ENCODE results near the gene OXCT1.

The OXCT1 gene

DNA sequence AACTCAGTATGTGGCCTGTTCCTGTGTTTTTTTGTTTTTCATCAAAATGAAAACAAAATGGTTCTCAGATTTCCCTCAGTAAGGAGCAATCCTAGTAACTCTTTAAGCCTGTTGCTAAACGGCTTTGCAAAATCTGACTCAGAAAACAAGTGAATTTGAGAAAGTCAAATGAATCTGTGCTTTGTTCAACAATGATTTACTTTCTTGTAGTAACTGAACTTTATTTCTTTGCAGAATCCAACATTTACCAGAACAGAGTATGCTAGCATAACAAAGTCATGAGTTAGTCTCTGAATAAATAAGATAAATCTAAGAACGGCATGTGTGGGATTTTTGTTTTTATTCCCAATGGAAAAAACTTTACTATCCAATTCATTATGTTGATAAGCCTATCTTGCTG, 93.8 kb downstream of the OXCT1 start:
- no peaks in the 10 kb centered on the region for H3K9me3 ChIP-seq (ENCODE audit: insufficient read depth, low read length)
- H3K27me3 ChIP-seq (ENCODE audit: insufficient read depth, insufficient read length), result no peaks in the 10 kb centered on the region
- no peak overlapping the region for H3K9ac ChIP-seq (ENCODE audit: insufficient read length, low read depth)
- TF ChIP-seq SUZ12 (IDR thresholded peaks at IDR 0.05; ENCODE audit: extremely low read depth, insufficient read depth, insufficient read length) (no peak), YY1 (IDR thresholded peaks at IDR 0.05; ENCODE audit: insufficient read depth, insufficient read length) (no peak), ZNF274 (IDR thresholded peaks at IDR 0.05; ENCODE audit: low read depth, low read length) (no peak)
- no peaks in the 10 kb centered on the region for H3K36me3 ChIP-seq (ENCODE audit: insufficient read depth, insufficient read length, low read length)
- no peaks in the 10 kb centered on the region for H3K4me1 ChIP-seq (ENCODE audit: insufficient read depth, insufficient read length)
- no peak for DNase-seq (ENCODE audit: low read depth, low spot score)
- H3K4me3 ChIP-seq (ENCODE audit: insufficient read length, low read depth), result no peak overlapping the region

- no peak for DNase-seq (ENCODE audit: low read depth, low spot score)
- Histone ChIP-seq H3K9ac (ENCODE audit: insufficient read length, low read depth) (no peak overlapping the region), H3K4me1 (ENCODE audit: insufficient read depth, insufficient read length) (no peaks in the 10 kb centered on the region), H3K36me3 (ENCODE audit: insufficient read depth, insufficient read length, low read length) (no peaks in the 10 kb centered on the region), H3K4me3 (ENCODE audit: insufficient read length, low read depth) (no peak overlapping the region), H3K27me3 (ENCODE audit: insufficient read depth, insufficient read length) (no peaks in the 10 kb centered on the region), H3K9me3 (ENCODE audit: insufficient read depth, low read length) (no peaks in the 10 kb centered on the region)
- TF ChIP-seq SUZ12 (IDR thresholded peaks at IDR 0.05; ENCODE audit: extremely low read depth, insufficient read depth, insufficient read length) (no peak), ZNF274 (IDR thresholded peaks at IDR 0.05; ENCODE audit: low read depth, low read length) (no peak), YY1 (IDR thresholded peaks at IDR 0.05; ENCODE audit: insufficient read depth, insufficient read length) (no peak)
Measured at GRCh38 chr5:41773799-41774198, 96.4 kb downstream of the OXCT1 start.

- Histone ChIP-seq H3K4me3 (ENCODE audit: insufficient read length, low read depth) (no peak overlapping the region), H3K9ac (ENCODE audit: insufficient read length, low read depth) (no peak overlapping the region), H3K4me1 (ENCODE audit: insufficient read depth, insufficient read length) (no peaks in the 10 kb centered on the region), H3K9me3 (ENCODE audit: insufficient read depth, low read length) (no peaks in the 10 kb centered on the region), H3K27me3 (ENCODE audit: insufficient read depth, insufficient read length) (no peaks in the 10 kb centered on the region), H3K36me3 (ENCODE audit: insufficient read depth, insufficient read length, low read length) (no peaks in the 10 kb centered on the region)
- TF ChIP-seq YY1 (IDR thresholded peaks at IDR 0.05; ENCODE audit: insufficient read depth, insufficient read length) (no peak), SUZ12 (IDR thresholded peaks at IDR 0.05; ENCODE audit: extremely low read depth, insufficient read depth, insufficient read length) (no peak), ZNF274 (IDR thresholded peaks at IDR 0.05; ENCODE audit: low read depth, low read length) (no peak)
- DNase-seq (ENCODE audit: low read depth, low spot score), result no peak
Measured at GRCh38 chr5:41772785-41773442, 97.3 kb downstream of the OXCT1 start.

- H3K4me1 ChIP-seq (ENCODE audit: insufficient read depth, insufficient read length), result no peaks in the 10 kb centered on the region
Measured at GRCh38 chr5:41772056-41772455, 98.2 kb downstream of the OXCT1 start.

GRCh38 chr5:41770799-41771198, 99.4 kb downstream of the OXCT1 start:
- H3K9me3 ChIP-seq (ENCODE audit: insufficient read depth, low read length), result no peaks in the 10 kb centered on the region
- H3K27me3 ChIP-seq (ENCODE audit: insufficient read depth, insufficient read length), result no peaks in the 10 kb centered on the region
- no peak overlapping the region for H3K9ac ChIP-seq (ENCODE audit: insufficient read length, low read depth)
- TF ChIP-seq ZNF274 (IDR thresholded peaks at IDR 0.05; ENCODE audit: low read depth, low read length) (no peak), YY1 (IDR thresholded peaks at IDR 0.05; ENCODE audit: insufficient read depth, insufficient read length) (no peak), SUZ12 (IDR thresholded peaks at IDR 0.05; ENCODE audit: extremely low read depth, insufficient read depth, insufficient read length) (no peak)
- no peaks in the 10 kb centered on the region for H3K4me1 ChIP-seq (ENCODE audit: insufficient read depth, insufficient read length)
- no peaks in the 10 kb centered on the region for H3K36me3 ChIP-seq (ENCODE audit: insufficient read depth, insufficient read length, low read length)
- no peak overlapping the region for H3K4me3 ChIP-seq (ENCODE audit: insufficient read length, low read depth)
- DNase-seq (ENCODE audit: low read depth, low spot score), result no peak

More at GRCh38 chr5:41772056-41772455, 98.2 kb downstream of the OXCT1 start:
- no peak overlapping the region for H3K4me3 ChIP-seq (ENCODE audit: insufficient read length, low read depth)
- TF ChIP-seq SUZ12 (IDR thresholded peaks at IDR 0.05; ENCODE audit: extremely low read depth, insufficient read depth, insufficient read length), result no peak
- no peak for TF ChIP-seq ZNF274 (IDR thresholded peaks at IDR 0.05; ENCODE audit: low read depth, low read length)
- no peak for TF ChIP-seq YY1 (IDR thresholded peaks at IDR 0.05; ENCODE audit: insufficient read depth, insufficient read length)
- H3K27me3 ChIP-seq (ENCODE audit: insufficient read depth, insufficient read length), result no peaks in the 10 kb centered on the region
- no peaks in the 10 kb centered on the region for H3K9me3 ChIP-seq (ENCODE audit: insufficient read depth, low read length)
- no peaks in the 10 kb centered on the region for H3K36me3 ChIP-seq (ENCODE audit: insufficient read depth, insufficient read length, low read length)
- no peak for DNase-seq (ENCODE audit: low read depth, low spot score)
- H3K9ac ChIP-seq (ENCODE audit: insufficient read length, low read depth), result no peak overlapping the region

GRCh38 chr5:41768692-41769091, 101.5 kb downstream of the OXCT1 start:
- H3K4me1 ChIP-seq (ENCODE audit: insufficient read depth, insufficient read length), result no peaks in the 10 kb centered on the region

DNA sequence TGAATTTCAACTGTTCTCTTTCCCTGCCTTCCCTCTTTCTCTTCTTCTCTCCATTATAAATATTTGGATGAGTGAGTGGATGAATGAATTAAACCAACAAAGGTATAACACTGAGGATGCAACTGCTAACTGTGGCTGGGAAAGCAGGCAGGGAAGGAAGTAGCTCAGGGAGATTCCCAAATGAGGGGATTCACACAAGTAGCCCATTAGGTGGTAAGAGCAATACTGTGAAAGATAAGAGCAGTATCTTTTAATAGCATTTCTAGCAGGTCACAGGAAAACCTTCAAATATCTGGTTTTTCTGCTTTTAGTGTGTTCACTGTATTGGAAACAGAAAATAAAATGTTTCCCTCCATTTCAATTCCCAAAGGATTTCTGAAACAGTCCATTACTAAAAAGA, 105.6 kb downstream of the OXCT1 start:
- Histone ChIP-seq H3K9me3 (ENCODE audit: insufficient read depth, low read length) (no peaks in the 10 kb centered on the region), H3K36me3 (ENCODE audit: insufficient read depth, insufficient read length, low read length) (peaks cover 15% of the 10 kb centered on the region), H3K4me1 (ENCODE audit: insufficient read depth, insufficient read length) (no peaks in the 10 kb centered on the region), H3K9ac (ENCODE audit: insufficient read length, low read depth) (no peak overlapping the region), H3K4me3 (ENCODE audit: insufficient read length, low read depth) (no peak overlapping the region), H3K27me3 (ENCODE audit: insufficient read depth, insufficient read length) (no peaks in the 10 kb centered on the region)
- TF ChIP-seq YY1 (IDR thresholded peaks at IDR 0.05; ENCODE audit: insufficient read depth, insufficient read length), result no peak
- no peak for TF ChIP-seq ZNF274 (IDR thresholded peaks at IDR 0.05; ENCODE audit: low read depth, low read length)
- no peak for TF ChIP-seq SUZ12 (IDR thresholded peaks at IDR 0.05; ENCODE audit: extremely low read depth, insufficient read depth, insufficient read length)
- DNase-seq (ENCODE audit: low read depth, low spot score), result no peak

More at GRCh38 chr5:41768692-41769091, 101.5 kb downstream of the OXCT1 start:
- no peak for DNase-seq (ENCODE audit: low read depth, low spot score)
- Histone ChIP-seq H3K9me3 (ENCODE audit: insufficient read depth, low read length) (no peaks in the 10 kb centered on the region), H3K36me3 (ENCODE audit: insufficient read depth, insufficient read length, low read length) (no peaks in the 10 kb centered on the region), H3K9ac (ENCODE audit: insufficient read length, low read depth) (no peak overlapping the region), H3K4me3 (ENCODE audit: insufficient read length, low read depth) (no peak overlapping the region), H3K27me3 (ENCODE audit: insufficient read depth, insufficient read length) (no peaks in the 10 kb centered on the region)
- TF ChIP-seq SUZ12 (IDR thresholded peaks at IDR 0.05; ENCODE audit: extremely low read depth, insufficient read depth, insufficient read length) (no peak), YY1 (IDR thresholded peaks at IDR 0.05; ENCODE audit: insufficient read depth, insufficient read length) (no peak), ZNF274 (IDR thresholded peaks at IDR 0.05; ENCODE audit: low read depth, low read length) (no peak)
